NB4 (cell line): ENCODE results near the gene KCNQ1.

ENCODE experiments used
- DNase-seq: peaks from one replicate; pipeline ENCODE4 v3.0.0; 2010; ENCODE audit warnings: low read depth
- H3K4me3 ChIP-seq: one replicate; pipeline ENCODE4 v1.5.1; 2011; ENCODE audit warnings: mild to moderate bottlenecking, low read depth, low read length, moderate library complexity
- MYC ChIP-seq: IDR thresholded peaks from 2 replicates; pipeline ENCODE4 v1.6.1; 2011; ENCODE audit warnings: low read depth, low read length
- POLR2A ChIP-seq: IDR thresholded peaks from 2 replicates; pipeline ENCODE4 v1.6.1; 2011; ENCODE audit warnings: mild to moderate bottlenecking; ENCODE audit not compliant: insufficient read length; ENCODE audit errors: extremely low read depth
- TF ChIP-seq, protein P1 (sequence below): IDR thresholded peaks from 2 replicates; pipeline ENCODE4 v1.6.1; 2011; ENCODE audit warnings: low read depth, low read length
- TF ChIP-seq, protein P2 (sequence below): IDR thresholded peaks from one replicate; pipeline ENCODE4 v1.5.1; 2012; ENCODE audit warnings: low read depth, low read length

The KCNQ1 gene

DNA sequence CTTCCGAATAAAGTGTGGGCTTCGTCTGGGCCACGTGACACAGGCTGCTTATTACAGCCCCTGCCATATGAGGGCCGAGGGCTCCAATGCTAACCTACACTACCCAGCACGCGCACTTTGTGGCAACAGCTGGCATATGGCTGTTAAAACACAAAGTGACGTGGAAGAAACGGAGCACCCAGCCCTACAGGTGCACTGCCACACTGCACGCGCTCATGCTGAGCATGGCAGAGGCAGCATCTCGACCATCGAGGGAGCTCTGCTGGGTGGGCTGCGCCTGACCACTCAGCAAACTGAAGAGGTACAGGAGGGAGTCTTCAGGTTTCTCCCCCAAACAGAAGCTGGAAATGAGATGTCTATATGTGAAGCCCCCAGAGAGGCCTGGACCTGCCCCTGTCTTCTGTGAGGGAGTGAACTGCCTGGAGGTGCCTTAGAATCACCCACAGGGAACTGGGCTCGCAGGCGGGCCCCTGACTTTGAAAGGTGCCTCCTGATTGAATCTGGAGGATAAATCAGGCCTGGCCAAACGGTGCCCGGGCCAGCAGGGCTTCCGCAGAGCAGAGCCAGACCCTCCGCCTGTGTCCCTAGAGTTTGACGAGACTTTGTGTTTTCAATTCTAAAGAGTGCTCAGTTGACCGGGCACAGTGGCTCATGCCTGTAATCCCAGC lies 26.0 kb upstream of the KCNQ1 start:
- TF ChIP-seq MYC (no peak), POLR2A (no peak)
- TF ChIP-seq, protein P1, sequence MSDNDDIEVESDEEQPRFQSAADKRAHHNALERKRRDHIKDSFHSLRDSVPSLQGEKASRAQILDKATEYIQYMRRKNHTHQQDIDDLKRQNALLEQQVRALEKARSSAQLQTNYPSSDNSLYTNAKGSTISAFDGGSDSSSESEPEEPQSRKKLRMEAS = no peak
- TF ChIP-seq, protein P2, sequence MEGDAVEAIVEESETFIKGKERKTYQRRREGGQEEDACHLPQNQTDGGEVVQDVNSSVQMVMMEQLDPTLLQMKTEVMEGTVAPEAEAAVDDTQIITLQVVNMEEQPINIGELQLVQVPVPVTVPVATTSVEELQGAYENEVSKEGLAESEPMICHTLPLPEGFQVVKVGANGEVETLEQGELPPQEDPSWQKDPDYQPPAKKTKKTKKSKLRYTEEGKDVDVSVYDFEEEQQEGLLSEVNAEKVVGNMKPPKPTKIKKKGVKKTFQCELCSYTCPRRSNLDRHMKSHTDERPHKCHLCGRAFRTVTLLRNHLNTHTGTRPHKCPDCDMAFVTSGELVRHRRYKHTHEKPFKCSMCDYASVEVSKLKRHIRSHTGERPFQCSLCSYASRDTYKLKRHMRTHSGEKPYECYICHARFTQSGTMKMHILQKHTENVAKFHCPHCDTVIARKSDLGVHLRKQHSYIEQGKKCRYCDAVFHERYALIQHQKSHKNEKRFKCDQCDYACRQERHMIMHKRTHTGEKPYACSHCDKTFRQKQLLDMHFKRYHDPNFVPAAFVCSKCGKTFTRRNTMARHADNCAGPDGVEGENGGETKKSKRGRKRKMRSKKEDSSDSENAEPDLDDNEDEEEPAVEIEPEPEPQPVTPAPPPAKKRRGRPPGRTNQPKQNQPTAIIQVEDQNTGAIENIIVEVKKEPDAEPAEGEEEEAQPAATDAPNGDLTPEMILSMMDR = no peak
- H3K4me3 ChIP-seq = no peak overlapping the region
- DNase-seq = no peak

DNA sequence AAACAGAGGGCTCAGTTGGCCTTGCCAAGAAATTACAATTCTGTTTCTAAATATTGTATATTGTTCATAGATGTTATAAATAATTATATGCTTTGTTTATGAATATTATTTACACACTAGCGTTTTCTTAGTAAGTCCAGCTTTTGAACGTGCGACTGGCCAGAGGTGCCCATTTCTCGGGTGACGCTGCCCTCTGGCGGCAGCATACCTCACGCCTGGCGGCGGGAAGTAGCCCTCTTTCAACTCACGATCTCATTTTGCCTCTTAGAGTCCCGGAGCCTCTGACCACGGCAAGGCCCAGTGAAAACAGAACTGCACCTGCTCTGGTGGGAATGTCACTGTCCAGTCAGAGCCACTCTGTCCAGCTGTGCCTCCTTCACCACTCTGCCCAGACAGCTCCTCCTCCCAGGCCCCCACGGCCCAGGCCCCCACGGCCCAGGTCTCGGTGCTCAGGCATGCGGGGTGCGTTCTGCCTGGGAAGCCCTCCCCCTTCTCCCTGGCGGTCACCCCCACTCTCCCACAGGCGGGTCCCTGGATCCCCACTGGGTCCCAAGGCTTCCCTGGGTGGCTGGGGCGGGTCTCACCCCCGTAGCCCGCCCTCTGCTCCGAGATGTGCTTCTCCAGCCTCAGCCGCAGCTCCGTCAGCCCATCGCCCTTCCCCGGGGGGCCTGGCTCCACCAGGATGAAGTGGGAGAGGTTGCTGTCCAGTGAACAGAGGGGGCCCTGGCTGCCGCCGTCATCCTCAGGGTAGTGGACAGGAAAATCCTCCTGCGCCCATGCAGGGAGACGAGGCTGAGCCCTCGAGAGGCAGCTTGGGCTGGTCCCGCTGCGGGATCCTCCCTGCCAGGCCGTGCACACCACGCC lies 24.9 kb upstream of the KCNQ1 start:
- no peak overlapping the region for H3K4me3 ChIP-seq
- DNase-seq = peak; percentile 83
- TF ChIP-seq, protein P2 = peak; percentile 89
- TF ChIP-seq POLR2A = no peak
- TF ChIP-seq MYC = 0 out of 2 replicates have a peak, but pooled peaks have one; percentile 41
- TF ChIP-seq, protein P1 = peak; percentile 48; the same call in 1 of the 2 replicates

DNA sequence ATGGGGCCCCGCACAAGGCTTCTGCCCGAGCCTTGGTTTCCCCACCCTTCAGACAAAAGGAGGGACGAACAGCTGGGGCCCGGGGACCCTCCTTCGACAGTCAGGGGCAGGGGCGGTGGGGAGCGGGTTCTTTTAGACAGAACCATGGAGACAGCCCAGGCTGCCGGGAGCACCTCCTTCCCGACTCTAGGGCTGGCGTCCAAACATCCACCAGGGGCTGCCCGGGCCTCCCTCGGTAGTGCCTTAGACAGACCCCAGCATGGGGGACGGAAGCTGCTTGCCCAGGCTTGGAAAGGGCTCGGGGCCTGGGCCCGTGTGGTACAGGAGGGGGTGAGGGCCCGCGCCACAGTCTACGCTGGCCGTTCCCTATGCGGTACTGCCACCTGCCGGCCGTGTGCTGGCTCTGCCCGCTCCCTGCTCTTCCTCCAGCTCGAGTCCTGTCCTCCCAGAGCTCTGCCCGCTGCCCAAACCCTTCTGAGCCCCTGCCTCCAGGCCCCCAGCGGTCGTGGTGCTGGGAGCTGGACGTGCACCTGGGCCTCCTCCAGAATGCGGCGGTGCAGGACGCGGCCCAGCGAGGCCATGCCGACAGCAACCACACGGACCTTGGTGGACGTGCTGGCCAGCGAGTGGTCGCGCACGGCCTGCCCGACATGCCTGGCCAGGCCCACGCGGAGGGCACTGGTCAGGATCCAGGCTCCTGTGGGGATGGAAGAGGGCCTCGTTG lies 24.1 kb upstream of the KCNQ1 start:
- TF ChIP-seq, protein P2 = peak; percentile 68
- TF ChIP-seq, protein P1 = no peak
- peak; percentile 82 for DNase-seq
- H3K4me3 ChIP-seq = no peak overlapping the region

DNA sequence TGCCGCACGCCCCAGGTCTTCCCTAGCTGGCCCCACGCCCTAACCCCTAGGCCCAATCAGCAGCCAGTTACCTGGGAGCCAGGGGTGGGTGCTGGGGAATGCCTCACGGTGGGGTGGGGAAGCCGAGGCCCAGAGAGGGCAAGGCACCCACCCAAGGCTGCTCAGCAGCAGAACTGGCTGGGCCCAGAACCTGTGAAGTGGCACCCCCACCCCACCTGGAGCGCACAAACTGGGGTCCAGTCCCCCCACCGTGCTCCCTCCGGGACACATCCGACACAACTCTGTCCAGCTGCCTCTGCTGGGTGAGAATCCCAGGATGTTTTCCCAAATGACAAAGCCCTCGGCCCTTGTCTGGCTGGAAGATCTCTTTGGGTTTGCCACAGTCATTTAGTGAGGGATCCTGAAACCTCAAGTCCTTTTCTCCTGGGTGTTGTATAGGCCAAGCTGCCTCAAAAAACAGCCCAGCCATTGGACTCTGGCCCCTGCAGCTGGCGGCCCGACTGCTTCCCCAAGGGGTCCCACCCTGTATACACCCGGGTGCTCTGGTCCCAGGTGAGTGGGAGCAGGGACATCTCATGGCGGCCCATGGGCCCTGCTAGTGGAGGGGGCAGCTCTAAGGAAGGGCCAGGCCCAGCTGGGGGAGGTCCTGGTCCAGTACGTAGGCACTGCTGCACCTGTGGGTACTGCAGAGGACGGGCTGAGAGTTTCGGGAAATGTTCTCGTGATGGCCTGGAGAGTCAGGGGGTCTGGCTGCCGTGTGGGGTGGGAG lies 23.4 kb upstream of the KCNQ1 start:
- no peak for DNase-seq
- TF ChIP-seq, protein P1 = no peak
- TF ChIP-seq MYC (no peak), POLR2A (no peak)
- TF ChIP-seq, protein P2 = no peak
- no peak overlapping the region for H3K4me3 ChIP-seq

DNA sequence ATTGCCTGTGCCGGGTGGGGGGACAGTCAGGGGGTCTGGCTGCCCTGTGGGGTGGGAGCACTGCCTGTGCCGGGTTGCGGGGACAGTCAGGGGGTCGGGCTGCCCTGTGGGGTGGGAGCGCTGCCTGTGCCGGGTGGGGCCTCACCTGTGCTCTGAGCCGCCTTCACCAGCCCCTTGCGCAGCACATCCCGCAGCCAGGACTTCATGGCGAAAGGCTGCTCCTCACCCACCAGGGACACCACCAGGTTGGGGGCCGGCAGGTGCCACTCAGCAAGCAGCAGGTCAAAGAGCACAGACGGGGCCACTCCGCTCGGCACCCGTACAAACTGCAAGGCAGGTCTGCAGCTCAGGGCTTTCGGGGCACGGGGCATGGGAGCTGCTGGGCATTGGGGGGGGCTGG lies 22.8 kb upstream of the KCNQ1 start:
- no peak for TF ChIP-seq POLR2A
- TF ChIP-seq, protein P2 = no peak
- TF ChIP-seq MYC = no peak
- TF ChIP-seq, protein P1 = no peak
- no peak overlapping the region for H3K4me3 ChIP-seq
- DNase-seq = no peak
